Measurements from ENCODE around the gene HOXA9. TPM values are rescaled to one million over a fixed set of nuclear protein-coding genes. Genes with fewer than 3 reads are reported as not detected.
A peak's percentile ranks its signal among the peaks of the same experiment; 100 is the strongest.

Gene HOXA9
- polyA plus RNA-seq, 3 donors: 0.55 to 1.9 (median 1.2) TPM

- H4K20me1 ChIP-seq (ENCODE audit: insufficient read depth, low read length): no peaks in the 10 kb centered on the region
- intact Hi-C loops (cut with micrococcal nuclease): loop anchor here in 1 of 2 donors (10.0 kb wide), 1 partner anchor 714 kb away; no protein-coding TSS in a partner anchor
- peaks cover 99 to 100% of the 10 kb centered on the region in 2 donors for H3K27me3 ChIP-seq (ENCODE audit: control insufficient read depth in 2 of 2, insufficient read depth in 2 of 2, low read length in 2 of 2)
- no peak overlapping the region for H2AFZ ChIP-seq (ENCODE audit: insufficient read depth, low read depth, low read length, poor library complexity, severe bottlenecking)
- Mint-ChIP-seq H3K36me3 (peaks cover 5 to 8% of the 10 kb centered on the region in 2 donors), H3K9me3 (peaks cover 0 to 32% (median 8%) of the 10 kb centered on the region in 7 donors), H3K27ac (no peak overlapping the region), H3K27me3 (ENCODE audit: low read depth in 3 of 3) (peaks cover 98 to 100% (median 99%) of the 10 kb centered on the region in 3 donors), H3K4me1 (peaks cover 20% of the 10 kb centered on the region), H3K4me3 (peak overlapping the region; percentile 58 to 89)
- 8% methylated on average over 29 of the region's 32 CpGs for WGBS (ENCODE audit: insufficient coverage)
- peak in 2 of 3 donors; percentile 40 to 57 for DNase-seq
- H3K27ac ChIP-seq (ENCODE audit: low read depth in 1 of 2, low read length in 2 of 2): no peak overlapping the region
- H3K36me3 ChIP-seq (replicated peaks in 1 of 2; ENCODE audit: control insufficient read depth in 1 of 2, insufficient read depth in 2 of 2, low read length in 2 of 2): no peaks in the 10 kb centered on the region
- H3K9me3 ChIP-seq (replicated peaks in 1 of 2; ENCODE audit: control insufficient read depth in 1 of 2, insufficient read depth in 1 of 2, low read length in 2 of 2): peaks cover 4 to 13% of the 10 kb centered on the region in 2 donors
- no peak overlapping the region for H3K9ac ChIP-seq (ENCODE audit: insufficient read depth, low read length, poor library complexity, severe bottlenecking)
- no peaks in the 10 kb centered on the region for H3K79me2 ChIP-seq (ENCODE audit: insufficient read depth, low read length)
- H3K4me2 ChIP-seq (replicated peaks; ENCODE audit: extremely low read depth, low read length, poor library complexity, severe bottlenecking): peak overlapping the region; percentile 57
- TF ChIP-seq CTCF (IDR thresholded peaks at IDR 0.05): peak; percentile 92
- peak overlapping the region in 1 of 3 experiments; percentile 39 for H3K4me3 ChIP-seq (replicated peaks in 1 of 3; ENCODE audit: low read depth in 2 of 3, low read length in 3 of 3)
- peaks cover 6 to 11% of the 10 kb centered on the region in 2 donors for H3K4me1 ChIP-seq (ENCODE audit: control insufficient read depth in 1 of 2, insufficient read depth in 2 of 2, low read length in 2 of 2)
Measured at GRCh38 chr7:27210441-27211083, 45.2 kb upstream of the HOXA9 start.

- H3K9me3 Mint-ChIP-seq: peaks cover 0 to 36% (median 8%) of the 10 kb centered on the region in 7 donors
- Histone ChIP-seq H3K27ac (ENCODE audit: low read depth in 1 of 2, low read length in 2 of 2) (no peak overlapping the region), H3K4me3 (replicated peaks in 1 of 3; ENCODE audit: low read depth in 2 of 3, low read length in 3 of 3) (no peak overlapping the region), H3K9ac (ENCODE audit: insufficient read depth, low read length, poor library complexity, severe bottlenecking) (no peak overlapping the region), H2AFZ (ENCODE audit: insufficient read depth, low read depth, low read length, poor library complexity, severe bottlenecking) (no peak overlapping the region), H3K79me2 (ENCODE audit: insufficient read depth, low read length) (no peaks in the 10 kb centered on the region), H3K4me1 (ENCODE audit: control insufficient read depth in 1 of 2, insufficient read depth in 2 of 2, low read length in 2 of 2) (peaks cover 12 to 17% of the 10 kb centered on the region in 2 donors), H3K9me3 (replicated peaks in 1 of 2; ENCODE audit: control insufficient read depth in 1 of 2, insufficient read depth in 1 of 2, low read length in 2 of 2) (peaks cover 4 to 17% of the 10 kb centered on the region in 2 donors), H3K36me3 (replicated peaks in 1 of 2; ENCODE audit: control insufficient read depth in 1 of 2, insufficient read depth in 2 of 2, low read length in 2 of 2) (no peaks in the 10 kb centered on the region), H4K20me1 (ENCODE audit: insufficient read depth, low read length) (no peaks in the 10 kb centered on the region), H3K27me3 (ENCODE audit: control insufficient read depth in 2 of 2, insufficient read depth in 2 of 2, low read length in 2 of 2) (peaks cover 99 to 100% of the 10 kb centered on the region in 2 donors), H3K4me2 (replicated peaks; ENCODE audit: extremely low read depth, low read length, poor library complexity, severe bottlenecking) (peak overlapping the region; percentile 57)
- H3K4me1 Mint-ChIP-seq: peaks cover 25% of the 10 kb centered on the region
- no peak for DNase-seq
- TF ChIP-seq CTCF (IDR thresholded peaks at IDR 0.05): no peak
- H3K36me3 Mint-ChIP-seq: peaks cover 7 to 8% of the 10 kb centered on the region in 2 donors
- intact Hi-C loops (cut with micrococcal nuclease): loop anchor here (5.0 to 10.0 kb wide), 3 partner anchors 362 to 885 kb away; no protein-coding TSS in a partner anchor
- no peak overlapping the region for H3K27ac Mint-ChIP-seq
- H3K27me3 Mint-ChIP-seq (ENCODE audit: low read depth in 3 of 3): peaks cover 99 to 100% (median 99%) of the 10 kb centered on the region in 3 donors
- whole genome bisulfite sequencing (ENCODE audit: insufficient coverage): 48% methylated on average over 11 of the region's 11 CpGs
- peak overlapping the region in 1 of 2 donors; percentile 89 for H3K4me3 Mint-ChIP-seq
Measured at GRCh38 chr7:27209933-27210440, 44.6 kb upstream of the HOXA9 start.

Data from CD14-positive monocyte (primary cell).